Central memory CD4-positive, alpha-beta T cell (primary cell): ENCODE measurements around the gene LRRC59.

Source experiments
- DNase-seq: peaks from one replicate; pipeline ENCODE4 v3.0.0; 2022

LRRC59 gene

GRCh38 chr17:50381920-50382319 lies 15.4 kb downstream of the LRRC59 start:
- DNase-seq, result no peak

- no peak for DNase-seq
Observed at GRCh38 chr17:50381260-50381815, 16.0 kb downstream of the LRRC59 start.

GRCh38 chr17:50380369-50381259 lies 16.7 kb downstream of the LRRC59 start:
- DNase-seq, result no peak

GRCh38 chr17:50379351-50380132 lies 17.8 kb downstream of the LRRC59 start:
- DNase-seq, result no peak

GRCh38 chr17:50375858-50376538 lies 21.3 kb downstream of the LRRC59 start:
- no peak for DNase-seq

- no peak for DNase-seq
Observed at GRCh38 chr17:50373705-50374104, 23.6 kb downstream of the LRRC59 start.

DNA sequence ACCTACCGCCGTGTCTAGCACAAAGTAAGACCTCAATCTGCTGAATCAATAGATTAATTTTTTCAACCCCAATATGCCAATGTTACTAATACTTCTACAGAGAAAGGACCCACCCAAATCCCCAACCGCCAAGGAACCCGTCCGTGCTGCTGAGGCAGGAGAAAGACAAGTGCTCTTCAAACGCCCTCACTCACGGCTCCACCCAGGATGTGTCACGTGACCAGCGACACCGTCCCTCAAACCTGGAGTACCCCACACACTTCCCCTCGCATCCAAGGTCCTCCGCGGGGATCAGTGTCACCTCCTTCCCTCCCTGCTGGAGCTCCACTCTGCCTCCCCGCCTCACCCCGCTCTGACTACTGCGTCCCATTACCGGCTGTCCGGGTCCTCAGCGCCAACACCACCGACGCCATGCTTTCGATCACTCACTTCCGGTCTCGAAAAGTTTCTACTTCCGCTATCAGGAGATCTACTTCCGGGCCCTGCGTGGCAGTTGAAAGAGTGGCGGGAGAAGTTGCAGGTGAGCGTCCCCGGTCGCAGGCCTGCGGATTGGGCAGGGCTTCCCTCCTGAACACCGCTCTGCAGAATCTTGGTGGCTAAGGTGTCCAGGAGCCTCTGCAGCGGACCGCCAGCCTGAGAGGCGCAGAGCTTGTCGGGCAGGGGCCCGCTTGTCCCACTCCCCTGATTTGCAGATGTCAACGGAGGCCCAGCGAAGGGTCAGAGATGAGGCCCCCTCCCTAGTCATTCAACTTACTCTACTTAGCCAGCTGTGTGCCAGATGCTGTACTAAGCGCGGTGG lies 24.4 kb downstream of the LRRC59 start, which contains the start of the genes EME1 and MRPL27:
TSS of gene EME1 (plus strand) at position 472 of the 799 bp plus-strand sequence. CDS start 1,980 bp downstream, outside the sequence.
TSS of gene MRPL27 (minus strand) at position 427 of the 799 bp plus-strand sequence. CDS start at position 413, 14 bp downstream.
- DNase-seq, result peak; percentile 89

DNA sequence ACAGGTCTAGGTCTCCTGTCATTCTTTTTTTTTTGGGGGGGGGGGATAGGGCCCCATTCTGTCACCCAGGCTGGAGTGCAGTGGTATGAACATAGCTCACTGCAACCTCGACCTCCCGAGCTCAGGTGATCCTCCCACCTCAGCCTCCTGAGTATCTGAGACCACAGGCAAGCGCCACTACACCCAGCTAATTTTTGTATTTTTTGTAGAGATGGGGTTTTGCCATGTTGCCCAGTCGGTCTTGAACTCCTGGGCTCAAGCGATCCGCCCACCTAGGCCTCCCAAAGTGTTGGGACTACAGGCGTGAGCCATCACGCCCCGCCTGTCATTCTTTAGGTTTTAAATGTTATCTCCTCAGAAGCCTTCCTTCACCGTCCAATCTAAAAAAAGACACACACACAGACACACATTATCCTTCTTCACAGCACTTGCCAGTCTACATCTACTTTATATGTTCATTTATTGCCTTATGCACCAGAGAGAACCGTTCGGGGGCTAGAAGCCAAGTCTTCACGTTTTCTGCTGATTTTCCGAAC lies 25.0 kb downstream of the LRRC59 start:
- DNase-seq, result no peak

- no peak for DNase-seq
Observed at GRCh38 chr17:50371526-50371925, 25.8 kb downstream of the LRRC59 start.

DNA sequence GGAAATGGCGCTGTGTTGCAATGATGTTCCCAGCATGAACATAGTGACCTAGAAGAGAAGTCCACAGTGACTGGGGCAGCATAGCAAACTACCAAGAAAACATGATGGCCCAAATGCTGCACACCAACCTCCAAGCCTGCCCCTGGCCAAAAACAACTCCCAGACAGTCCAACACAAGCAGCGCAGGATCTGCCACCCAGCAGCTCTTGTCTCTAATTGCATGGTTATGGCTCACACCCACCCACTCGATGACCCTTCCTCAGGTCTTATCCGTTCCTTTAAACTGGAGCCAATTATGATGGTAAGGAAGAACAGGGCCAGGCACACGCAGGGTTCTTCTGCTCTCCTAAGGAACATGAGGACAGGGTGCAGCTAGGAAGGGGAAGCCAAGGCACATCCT lies 27.3 kb downstream of the LRRC59 start:
- no peak for DNase-seq

DNA sequence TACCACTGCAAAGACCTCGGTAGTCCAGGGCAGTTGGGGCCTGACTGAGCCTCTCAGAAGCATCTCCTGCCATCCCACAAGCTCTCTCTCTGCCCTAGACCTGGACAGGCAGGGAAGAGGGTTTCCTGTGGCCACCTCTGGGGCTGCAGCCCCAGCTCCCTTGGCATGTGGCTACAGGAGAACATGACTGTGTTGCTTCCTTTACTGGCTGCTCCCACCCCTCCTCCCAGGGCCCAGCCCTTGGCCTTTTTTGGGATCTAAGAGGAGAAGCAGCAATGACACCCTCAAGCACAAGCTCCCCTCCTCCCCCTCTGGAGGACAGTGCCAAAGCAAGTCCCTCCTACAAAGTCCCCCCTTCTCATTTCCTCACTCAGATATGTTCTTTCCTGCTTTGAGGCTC lies 29.9 kb downstream of the LRRC59 start:
- DNase-seq, result no peak

DNA sequence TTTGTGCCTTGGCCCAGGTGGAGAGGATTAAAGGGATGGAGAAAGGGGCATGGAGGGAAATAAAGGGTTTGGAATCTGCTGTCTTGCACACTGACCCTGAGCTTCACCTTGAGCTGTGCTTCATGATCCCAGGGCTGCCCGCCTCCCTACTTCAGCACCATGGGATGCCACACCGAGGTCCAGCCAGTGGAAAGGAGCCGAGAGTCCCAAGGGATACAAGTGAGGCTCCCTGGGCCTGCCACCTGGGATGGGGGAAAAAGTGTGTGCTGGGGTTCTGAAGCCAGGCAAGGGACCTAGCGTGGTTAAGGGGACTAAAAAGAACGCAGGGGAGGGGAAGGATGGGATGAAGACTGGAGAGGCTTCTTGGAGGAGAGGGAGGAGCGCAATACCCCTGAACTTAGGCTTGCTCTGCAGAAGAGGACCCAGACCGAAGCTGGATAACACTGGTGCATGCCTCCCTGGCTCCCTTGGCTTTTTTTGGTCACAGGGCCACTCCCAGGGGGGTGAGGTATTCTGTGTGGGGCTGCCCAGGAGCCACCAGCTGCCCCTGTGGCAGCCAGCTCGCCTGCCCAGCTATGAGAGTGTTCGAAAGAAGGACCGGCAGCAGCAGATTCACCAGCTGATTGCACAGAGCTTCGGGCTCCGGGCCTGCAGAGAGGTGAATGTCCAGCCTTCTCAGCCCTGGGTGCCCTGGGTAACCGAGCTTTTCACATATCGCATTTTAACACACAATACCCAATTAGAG lies 31.5 kb downstream of the LRRC59 start:
- no peak for DNase-seq

DNA sequence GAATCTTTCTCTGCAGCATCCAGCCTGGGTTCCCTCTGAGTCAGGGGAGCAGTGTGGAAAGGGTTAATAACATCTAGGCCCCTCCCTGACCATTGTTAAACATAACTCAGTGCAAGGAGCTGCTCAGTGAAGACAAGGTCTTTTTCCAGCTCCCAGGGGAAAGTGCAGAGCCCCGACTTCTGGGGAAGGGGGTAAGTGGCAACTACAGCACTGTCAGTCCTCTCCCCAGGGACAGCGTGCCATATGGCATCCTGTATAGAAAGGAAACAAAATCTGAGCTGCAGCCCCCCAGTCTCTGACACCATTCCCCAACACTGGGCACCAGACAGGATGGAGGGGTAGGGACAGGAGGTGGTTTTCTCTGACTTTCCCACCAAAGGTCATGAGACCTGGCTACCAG lies 32.2 kb downstream of the LRRC59 start:
- DNase-seq, result no peak

DNA sequence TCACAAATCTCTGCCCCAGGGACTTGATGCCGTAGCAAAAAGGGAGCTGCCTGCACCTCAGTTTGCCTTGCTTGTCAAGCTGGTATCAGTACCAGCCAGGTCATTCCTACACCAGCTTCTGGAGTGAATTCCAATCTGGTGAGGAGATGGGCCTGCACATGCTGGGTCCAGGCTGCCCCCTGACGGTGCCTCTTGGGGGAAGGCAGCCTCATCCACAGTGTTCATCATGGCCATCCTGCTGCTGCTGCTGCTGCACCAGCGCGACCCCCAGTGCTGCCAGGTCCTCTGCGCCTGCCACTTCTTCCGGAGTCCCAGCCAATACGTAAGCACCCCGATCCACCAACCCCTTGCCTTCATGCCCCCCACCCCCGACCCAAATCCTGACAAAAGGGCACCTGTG lies 32.6 kb downstream of the LRRC59 start:
- DNase-seq, result no peak

GRCh38 chr17:50364061-50364458 lies 33.3 kb downstream of the LRRC59 start:
- no peak for DNase-seq

GRCh38 chr17:50363217-50364060 lies 33.9 kb downstream of the LRRC59 start:
- no peak for DNase-seq

- no peak for DNase-seq
Observed at GRCh38 chr17:50362661-50363060, 34.7 kb downstream of the LRRC59 start.

DNA sequence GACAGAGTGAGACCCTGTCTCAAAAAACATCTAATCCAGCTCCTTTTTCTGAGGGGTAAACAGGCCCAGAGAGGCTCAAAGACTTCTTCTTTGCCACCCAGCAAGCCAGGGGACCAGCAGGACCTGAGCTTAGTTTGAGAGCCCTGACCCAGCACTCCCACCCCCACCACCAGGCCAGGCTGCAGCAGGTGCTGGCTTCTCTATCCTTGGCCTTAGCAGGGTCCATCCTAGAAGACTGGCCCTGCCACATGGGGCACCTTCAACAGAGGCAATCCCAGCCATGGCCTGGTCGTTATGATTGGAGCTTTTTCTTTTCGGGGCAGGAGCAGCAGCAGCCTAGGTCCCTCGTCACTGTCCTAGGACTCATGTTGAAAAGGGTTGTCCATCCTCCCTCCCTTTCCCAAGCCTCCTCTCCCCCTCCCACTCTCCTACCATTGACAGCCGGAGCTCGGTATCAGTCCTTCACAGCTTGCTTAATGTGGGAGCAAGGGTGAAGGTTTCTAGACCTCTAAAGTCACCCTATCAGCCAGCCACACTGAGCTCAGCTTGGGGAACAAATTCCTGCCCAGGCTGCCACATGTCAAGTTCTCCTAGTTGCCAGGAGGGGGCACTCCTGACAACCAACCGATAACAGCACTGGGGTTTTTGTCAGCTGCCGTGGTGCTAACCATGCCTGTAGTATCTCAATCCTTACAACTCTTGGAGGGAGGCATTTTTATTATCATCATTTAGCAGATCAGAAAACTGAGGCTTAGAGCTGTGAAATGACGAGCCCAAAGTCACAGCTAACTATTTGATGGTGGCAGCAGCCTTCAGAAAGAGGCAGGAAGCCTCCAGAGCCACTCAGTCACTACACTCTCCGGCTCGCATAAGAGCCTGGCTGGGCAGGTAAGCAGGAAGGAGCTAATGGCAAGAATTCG lies 35.5 kb downstream of the LRRC59 start:
- DNase-seq, result peak; percentile 46
